AG20443 (cell line): ENCODE data around the gene NTM.

Experiments
- DNase-seq: peaks from one replicate; pipeline ENCODE4 v3.0.0; 2012; ENCODE audit warnings: low spot score, mixed read lengths

The NTM gene

GRCh38 chr11:132008226-132008625 is 637.8 kb downstream of the NTM start:
- no peak for DNase-seq

GRCh38 chr11:132008872-132009271 is 638.5 kb downstream of the NTM start:
- no peak for DNase-seq

GRCh38 chr11:132020001-132020400 is 649.6 kb downstream of the NTM start:
- DNase-seq = no peak

- no peak for DNase-seq
These were observed 651.9 kb downstream of the NTM start for GRCh38 chr11:132022285-132022684.

- peak; percentile 43 for DNase-seq
These were observed 652.5 kb downstream of the NTM start for GRCh38 chr11:132022733-132023478.

GRCh38 chr11:132024587-132025295 is 654.3 kb downstream of the NTM start:
- DNase-seq = peak; percentile 64

- no peak for DNase-seq
These were observed 656.3 kb downstream of the NTM start for GRCh38 chr11:132026746-132027145.

- DNase-seq = peak; percentile 40
These were observed 658.2 kb downstream of the NTM start for GRCh38 chr11:132028380-132029240.

GRCh38 chr11:132030896-132031295 is 660.5 kb downstream of the NTM start:
- no peak for DNase-seq

- DNase-seq = no peak
These were observed 662.1 kb downstream of the NTM start for GRCh38 chr11:132032555-132032954.

- no peak for DNase-seq
These were observed 662.6 kb downstream of the NTM start for GRCh38 chr11:132033051-132033450.

GRCh38 chr11:132035228-132035627 is 664.8 kb downstream of the NTM start:
- DNase-seq = no peak

GRCh38 chr11:132035766-132036165 is 665.4 kb downstream of the NTM start:
- DNase-seq = no peak

- DNase-seq = no peak
These were observed 665.8 kb downstream of the NTM start for GRCh38 chr11:132036220-132036619.

GRCh38 chr11:132036746-132037466 is 666.5 kb downstream of the NTM start:
- DNase-seq = no peak

GRCh38 chr11:132037467-132037862 is 667.0 kb downstream of the NTM start:
- DNase-seq = no peak

GRCh38 chr11:132037956-132038355 is 667.5 kb downstream of the NTM start:
- DNase-seq = no peak

GRCh38 chr11:132039521-132039920 is 669.1 kb downstream of the NTM start:
- no peak for DNase-seq

- no peak for DNase-seq
These were observed 671.9 kb downstream of the NTM start for GRCh38 chr11:132042296-132042695.

- no peak for DNase-seq
These were observed 673.3 kb downstream of the NTM start for GRCh38 chr11:132043714-132044113.

GRCh38 chr11:132045107-132045506 is 674.7 kb downstream of the NTM start:
- DNase-seq = no peak

- DNase-seq = no peak
These were observed 676.0 kb downstream of the NTM start for GRCh38 chr11:132046288-132046865.
